HG03469 (cell line): ENCODE data around the gene POLDIP2.

ENCODE experiments used
- ATAC-seq: cut with Tn5 transposase; IDR thresholded peaks from one replicate; pipeline ENCODE4 v1.9.1; 2021; ENCODE audit warnings: mild to moderate bottlenecking, moderate library complexity, moderate number of reproducible peaks; ENCODE audit not compliant: unreplicated experiment

The POLDIP2 gene

DNA sequence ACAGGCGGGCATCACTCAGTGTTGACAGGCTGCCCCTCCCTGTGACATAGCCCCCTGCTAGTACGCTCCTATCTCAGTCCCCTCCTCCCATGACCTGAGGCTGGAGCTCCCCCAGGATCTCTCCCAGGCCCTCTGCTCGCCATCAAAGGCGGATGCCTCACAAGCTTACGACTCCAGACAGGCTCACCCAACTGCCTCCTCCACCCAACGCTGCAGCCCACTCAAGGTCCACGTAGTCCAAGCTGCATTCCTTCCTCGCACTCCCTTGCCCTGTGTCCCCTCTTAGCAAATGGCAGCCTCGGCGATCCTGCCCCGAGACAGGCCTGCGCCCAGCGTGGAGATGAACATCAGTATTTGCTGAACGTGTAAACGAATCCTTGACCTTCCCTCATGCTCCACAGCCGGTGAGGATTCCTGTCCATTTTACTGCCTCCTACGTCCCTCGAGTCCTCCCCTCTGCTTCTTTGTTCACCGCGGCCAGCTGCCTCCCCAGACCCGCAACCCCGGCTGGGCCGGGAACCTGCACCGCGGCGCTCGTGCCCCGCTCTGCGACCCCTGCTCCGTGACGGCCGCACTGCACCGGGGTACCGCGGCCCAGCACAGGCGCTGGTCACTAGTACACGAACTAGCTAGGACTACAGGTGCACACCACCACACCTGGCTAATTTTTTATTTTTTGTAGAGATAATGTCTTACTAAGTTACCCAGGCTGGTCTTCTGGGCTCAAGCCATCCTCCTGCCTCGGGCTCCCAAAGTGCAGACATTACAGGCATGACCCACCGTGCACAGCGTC is 39.2 kb downstream of the POLDIP2 start:
- ATAC-seq = no peak

DNA sequence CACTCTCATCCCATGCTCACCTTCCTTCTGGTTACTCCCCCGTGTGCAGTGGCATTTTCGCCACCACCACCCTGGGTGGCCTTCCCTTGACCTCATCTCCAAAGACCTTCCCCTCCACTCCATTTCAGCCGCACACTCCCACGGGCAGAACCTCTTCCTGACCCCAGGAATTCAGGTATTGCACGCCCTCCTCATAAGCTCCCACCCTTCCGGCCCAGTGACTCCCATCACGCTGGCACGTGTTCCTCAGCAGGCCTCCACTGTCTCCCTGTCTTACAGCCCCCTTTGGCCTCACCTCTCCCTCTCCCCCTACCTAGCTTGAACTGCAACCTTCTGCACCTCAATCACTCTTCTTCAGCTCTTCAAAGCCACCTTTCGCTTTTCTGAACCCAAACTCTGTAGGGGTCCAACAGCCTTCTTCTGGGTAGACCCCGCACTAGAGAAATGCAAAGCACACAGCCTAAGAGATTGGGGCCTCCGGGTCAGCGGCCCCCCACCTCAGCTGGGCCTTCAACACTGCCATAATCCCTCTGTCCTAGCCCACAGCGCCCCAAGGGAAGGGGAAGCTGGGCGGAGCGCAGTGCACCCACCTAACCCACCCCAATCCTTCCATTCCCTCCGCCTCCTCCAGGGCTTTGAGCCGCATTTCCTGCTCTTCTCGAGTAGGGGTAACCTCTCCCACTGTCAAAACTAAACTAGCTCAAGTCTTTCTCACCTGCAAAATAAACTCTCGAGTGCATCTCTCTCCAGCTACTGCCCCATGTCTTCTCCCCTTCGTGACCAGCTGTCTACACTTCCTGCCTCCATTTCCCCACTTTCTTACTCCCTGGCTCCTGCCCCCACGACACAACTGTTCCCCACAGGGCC is 40.0 kb downstream of the POLDIP2 start:
- no peak for ATAC-seq

DNA sequence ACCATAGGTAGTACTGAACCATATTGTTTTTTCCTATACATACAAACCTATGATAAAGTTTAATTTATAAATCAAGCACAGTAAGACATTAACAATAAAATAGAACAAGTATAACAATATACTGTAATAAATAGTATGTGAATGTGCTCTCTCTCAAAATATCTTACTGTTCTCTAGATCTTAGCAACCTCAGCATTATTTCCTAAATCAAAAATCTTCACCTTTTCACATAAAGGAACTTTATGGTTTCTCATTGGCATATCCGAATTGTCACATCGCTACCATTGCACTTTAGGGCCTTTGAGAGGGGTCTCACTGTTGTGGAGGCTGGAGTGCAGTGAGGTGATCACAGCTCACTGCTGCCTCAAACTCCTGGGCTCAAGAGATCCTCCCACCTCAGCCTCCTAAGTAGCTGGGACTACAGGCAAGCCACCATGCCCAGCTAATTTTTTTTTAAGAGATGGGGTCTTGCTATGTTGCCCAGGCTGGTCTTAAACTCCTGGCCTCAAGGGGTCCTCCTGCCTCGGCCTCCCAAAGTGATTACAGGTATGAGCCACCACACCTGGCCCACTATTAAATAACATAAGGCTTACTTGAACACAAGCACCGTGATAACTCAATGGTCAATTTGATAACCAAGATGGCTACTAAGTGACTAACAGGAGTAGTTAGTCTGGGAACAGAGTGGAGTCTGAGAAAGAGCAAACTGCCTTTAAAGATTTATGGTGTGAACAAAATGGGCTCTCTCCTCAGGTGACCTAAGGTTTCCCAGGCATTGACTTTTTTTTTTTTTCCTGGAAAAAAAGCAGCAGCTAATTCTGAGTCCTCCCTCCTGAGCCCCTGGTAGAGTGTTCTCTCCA is 41.3 kb downstream of the POLDIP2 start:
- no peak for ATAC-seq

DNA sequence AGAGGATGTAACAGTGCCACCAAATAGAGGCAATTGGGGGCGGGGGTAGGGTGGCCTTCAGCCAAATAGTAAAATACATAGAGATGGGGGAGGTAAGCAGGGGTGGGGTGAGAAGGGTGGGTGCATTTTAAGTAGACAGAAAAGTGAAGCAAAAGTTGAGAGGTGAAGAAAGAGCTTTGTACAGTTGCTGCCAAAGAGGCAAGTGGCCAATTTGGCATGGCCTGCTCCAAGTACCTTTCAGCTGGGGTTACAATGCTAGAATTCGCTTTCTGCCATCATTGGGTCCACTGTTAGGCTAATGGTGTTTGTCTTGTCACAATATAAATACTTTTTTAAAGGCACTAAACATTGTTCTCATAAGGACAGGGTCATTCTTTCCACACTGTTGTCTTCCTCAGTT is 43.5 kb downstream of the POLDIP2 start:
- no peak for ATAC-seq

DNA sequence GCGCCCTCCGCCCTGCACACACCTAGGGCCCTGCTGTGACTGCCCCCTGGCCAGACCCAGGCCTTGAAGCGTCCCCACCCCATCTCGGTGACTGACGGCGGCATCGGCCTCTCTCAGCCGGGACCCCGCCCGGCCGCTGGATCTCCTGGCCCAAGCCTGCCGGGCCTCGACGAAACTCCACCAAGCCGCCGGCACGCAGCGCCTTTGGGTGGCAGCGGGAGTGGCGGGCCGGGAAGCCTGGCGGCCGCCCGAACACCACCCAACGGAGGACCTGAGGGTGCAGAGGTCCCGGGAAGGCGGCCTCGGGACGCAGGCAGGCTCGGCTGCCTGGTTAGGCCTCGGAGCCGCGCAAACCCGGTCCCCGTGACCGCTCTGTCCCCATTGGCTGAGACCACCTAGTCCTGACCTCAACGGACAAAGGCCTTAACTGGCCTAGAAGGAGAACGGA is 50.3 kb downstream of the POLDIP2 start:
- ATAC-seq = no peak

DNA sequence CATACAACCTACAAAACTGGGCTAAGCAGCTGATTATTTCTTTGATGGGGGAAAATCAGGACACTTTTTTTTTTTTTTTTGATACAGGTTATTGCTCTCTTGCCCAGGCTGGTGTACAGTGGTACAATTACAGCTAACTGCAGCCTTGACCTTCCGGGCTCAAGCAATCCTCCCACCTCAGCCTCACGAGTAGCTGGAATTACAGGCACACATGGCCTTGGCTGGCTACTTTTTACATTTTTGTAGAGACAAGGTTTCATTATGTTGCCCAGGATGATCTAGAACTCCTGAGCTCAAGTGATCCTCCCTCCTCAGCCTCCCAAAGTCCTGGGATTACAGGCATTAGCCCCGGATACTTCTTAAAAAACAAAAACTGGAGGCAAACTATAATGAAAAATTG is 58.9 kb downstream of the POLDIP2 start:
- ATAC-seq = no peak
